HepG2 (cell line): ENCODE data around the gene ZNF79. TPM values are rescaled to one million over a fixed set of nuclear protein-coding genes. Genes with fewer than 3 reads are reported as not detected.

Experiments
- AKAP8 ChIP-seq: sonication (generic); formaldehyde crosslinking; IDR thresholded peaks from 2 replicates; pipeline ENCODE4 v1.5.1; 2020; ENCODE audit warnings: mild to moderate bottlenecking, missing genetic modification reagents
- CBX5 ChIP-seq: sonication (generic); formaldehyde crosslinking; IDR thresholded peaks from 2 replicates; pipeline ENCODE4 v1.4.0; 2020; ENCODE audit warnings: missing genetic modification reagents, borderline replicate concordance
- CCAR2 ChIP-seq: fragments of 200-400 bp; formaldehyde crosslinking; optimal IDR thresholded peaks from 2 replicates; pipeline ENCODE3; 2018; ENCODE audit warnings: low read depth, mild to moderate bottlenecking, low read length, moderate library complexity
- DR1 ChIP-seq: sonication (generic); formaldehyde crosslinking; IDR thresholded peaks from 2 replicates; pipeline ENCODE4 v1.8.0; 2021; ENCODE audit warnings: mild to moderate bottlenecking, missing genetic modification reagents, inconsistent platforms
- GABPB1 ChIP-seq: IDR thresholded peaks from 2 replicates; pipeline ENCODE4 v1.6.1; 2016; ENCODE audit warnings: mild to moderate bottlenecking, missing genetic modification reagents, moderate library complexity, missing compliant biosample characterization
- JUN ChIP-seq: sonication (generic); formaldehyde crosslinking; IDR thresholded peaks from 2 replicates; pipeline ENCODE4 v1.4.0; 2020; ENCODE audit warnings: mild to moderate bottlenecking, missing genetic modification reagents
- MATR3 ChIP-seq: sonication (generic); formaldehyde crosslinking; IDR thresholded peaks from 2 replicates; pipeline ENCODE4 v1.4.0; 2020; ENCODE audit warnings: missing genetic modification reagents
- MIER3 ChIP-seq: IDR thresholded peaks from 2 replicates; pipeline ENCODE4 v1.6.1; 2016; ENCODE audit warnings: missing compliant biosample characterization, borderline replicate concordance
- MXD4 ChIP-seq: IDR thresholded peaks from 2 replicates; pipeline ENCODE4 v1.6.1; 2016; ENCODE audit warnings: mild to moderate bottlenecking, missing biosample characterization, missing genetic modification reagents
- MYPOP ChIP-seq: sonication (generic); formaldehyde crosslinking; IDR thresholded peaks from 2 replicates; pipeline ENCODE4 v1.8.1; 2023; ENCODE audit warnings: mild to moderate bottlenecking, moderate library complexity, missing genetic modification reagents
- RAD51 ChIP-seq: fragments of 450-650 bp; IDR thresholded peaks from 2 replicates; pipeline ENCODE4 v1.6.1; 2016; ENCODE audit warnings: borderline replicate concordance
- RBM39 ChIP-seq: fragments of 200-400 bp; formaldehyde crosslinking; IDR thresholded peaks from one replicate; pipeline ENCODE4 v1.6.1; 2018; ENCODE audit warnings: antibody characterized with exemption, mild to moderate bottlenecking, low read depth, low read length; ENCODE audit not compliant: poor library complexity, severe bottlenecking
- SIN3A ChIP-seq: IDR thresholded peaks from 2 replicates; pipeline ENCODE4 v1.6.1; 2011; ENCODE audit warnings: low read depth, mild to moderate bottlenecking, control low read depth, low read length, borderline replicate concordance
- TRIM22 ChIP-seq: fragments of 450-650 bp; IDR thresholded peaks from 2 replicates; pipeline ENCODE4 v1.6.1; 2017
- ZHX2 ChIP-seq, 2 experiments: sonication (generic) in 1 of 2; formaldehyde crosslinking in 1 of 2; IDR thresholded peaks; 2 replicates each; pipeline versions ENCODE4 v1.6.1 to v1.9.0; 2014 to 2022; ENCODE audit warnings: antibody characterized with exemption in 1 of 2, borderline replicate concordance in 1 of 2, inconsistent platforms in 1 of 2, low read depth in 1 of 2, missing genetic modification reagents in 1 of 2
- ZNF20 ChIP-seq: sonication (generic); formaldehyde crosslinking; IDR thresholded peaks from 2 replicates; pipeline ENCODE4 v1.4.0; 2020; ENCODE audit warnings: mild to moderate bottlenecking, moderate library complexity, missing genetic modification reagents
- ZNF580 ChIP-seq: IDR thresholded peaks from 2 replicates; pipeline ENCODE4 v1.6.1; 2016; ENCODE audit warnings: low read depth, borderline replicate concordance
- ZNF770 ChIP-seq: sonication (generic); formaldehyde crosslinking; IDR thresholded peaks from 2 replicates; pipeline ENCODE4 v1.5.0; 2020; ENCODE audit warnings: mild to moderate bottlenecking, missing genetic modification reagents
- ZNF790 ChIP-seq: sonication (generic); formaldehyde crosslinking; IDR thresholded peaks from 2 replicates; pipeline ENCODE4 v1.8.0; 2022; ENCODE audit warnings: missing genetic modification reagents, mild to moderate bottlenecking, borderline replicate concordance
- polyA plus RNA-seq, 8 experiments: library from polyadenylated mRNA; depleted of rRNA in 3 of 8; stranded (reverse) in 7 of 8; unstranded in 1 of 8; fragments of >200 nt; fragmentation: Illumina TruSeq in 4 of 8; extraction: Trizol in 4 of 8; gene quantifications; 2 replicates each; pipeline versions ENCODE4 v1.2.1 to v1.2.3, GENCODE V29; 2011 to 2016; ENCODE audit warnings: low read depth in 4 of 8, missing spikeins in 1 of 8, mixed read lengths in 1 of 8; ENCODE audit not compliant: insufficient read depth in 1 of 8
- total RNA-seq, 5 experiments: library from RNA; depleted of rRNA; stranded (reverse); fragments of >200 nt; fragmentation: Illumina TruSeq; extraction: Trizol; gene quantifications; 2 replicates each; pipeline ENCODE4 v1.2.3, GENCODE V29; 2016; ENCODE audit warnings: low read depth in 1 of 5

ZNF79 gene
- total and polyA plus RNA-seq, 2 of the 13 experiments (the other 11 are each of a cell fraction or from before 2014, with no cell fraction given): 3.7 to 8.1 TPM

GRCh38 chr9:127390563-127390962, 33.6 kb upstream of the ZNF79 start (continued):
- 0 out of 2 replicates have a peak, but pooled peaks have one; percentile 43 for TF ChIP-seq MYPOP (CRISPR knock-in tag)
- peak; percentile 75; the same call in 1 of the 2 replicates for TF ChIP-seq CBX5
- peak; percentile 77 for TF ChIP-seq GABPB1 (CRISPR knock-in tag)
- no peak for TF ChIP-seq ZNF20
- TF ChIP-seq AKAP8 (CRISPR knock-in tag): no peak
- TF ChIP-seq RBM39: no peak
- TF ChIP-seq RAD51: no peak
- TF ChIP-seq CCAR2: no peak
- TF ChIP-seq SIN3A: peak; percentile 70; the same call in 1 of the 2 replicates
- TF ChIP-seq ZNF580 (CRISPR knock-in tag): no peak; the same call in 1 of the 2 replicates
- no peak for TF ChIP-seq DR1 (CRISPR knock-in tag)
- TF ChIP-seq MIER3 (CRISPR knock-in tag): peak; percentile 74; the same call in 1 of the 2 replicates
- no peak for TF ChIP-seq TRIM22
- peak; percentile 58; the same call in 1 of the 2 replicates for TF ChIP-seq MXD4 (CRISPR knock-in tag)
- TF ChIP-seq ZNF770 (CRISPR knock-in tag): peak; percentile 40; the same call in 1 of the 2 replicates
- no peak for TF ChIP-seq ZNF790 (CRISPR knock-in tag)
- TF ChIP-seq MATR3: no peak
- TF ChIP-seq ZHX2 (IDR thresholded peaks at IDR 0.05; ENCODE audit: low read depth): peak; percentile 56; the same call in 1 of the 2 replicates
- no peak for TF ChIP-seq ZHX2 (CRISPR knock-in tag; IDR thresholded peaks at IDR 0.05; ENCODE audit: borderline replicate concordance)
- peak; percentile 98 for TF ChIP-seq JUN
